Erythroblast (primary cell): ENCODE results near the gene SPATA45.

Experiments used
- GATA1 ChIP-seq: IDR thresholded peaks from 2 replicates; pipeline ENCODE4 v1.6.1; 2011; ENCODE audit warnings: low read depth, mild to moderate bottlenecking, control low read depth, low read length, moderate library complexity
- POLR2A ChIP-seq: IDR thresholded peaks from 2 replicates; pipeline ENCODE4 v1.6.1; 2011; ENCODE audit warnings: mild to moderate bottlenecking, low read length

- no peak for TF ChIP-seq POLR2A
- no peak for TF ChIP-seq GATA1
Measured at GRCh38 chr1:212858461-212859265, 11.2 kb upstream of the SPATA45 start.
